LNCaP clone FGC (cell line): ENCODE data around the gene VPS26C.
"Not testable (repeated sequence)": the region's sequence is repeated elsewhere in the genome, so short reads cannot be mapped to it uniquely, and the experiment has no call there.

Experiments
- DNase-seq: peaks from one replicate; pipeline ENCODE4 v3.0.0-alpha.2; 2011; ENCODE audit warnings: low read depth
- H3K4me3 ChIP-seq: 2 replicates; pipeline ENCODE4 v1.5.1; 2011; ENCODE audit warnings: mild to moderate bottlenecking, low read depth, low read length, control low read depth
- TF ChIP-seq, protein P1 (sequence below): IDR thresholded peaks from 2 replicates; pipeline ENCODE4 v1.5.1; 2012; ENCODE audit warnings: mild to moderate bottlenecking; ENCODE audit not compliant: control insufficient read depth, insufficient read depth; ENCODE audit errors: extremely low read depth

The VPS26C gene

DNA sequence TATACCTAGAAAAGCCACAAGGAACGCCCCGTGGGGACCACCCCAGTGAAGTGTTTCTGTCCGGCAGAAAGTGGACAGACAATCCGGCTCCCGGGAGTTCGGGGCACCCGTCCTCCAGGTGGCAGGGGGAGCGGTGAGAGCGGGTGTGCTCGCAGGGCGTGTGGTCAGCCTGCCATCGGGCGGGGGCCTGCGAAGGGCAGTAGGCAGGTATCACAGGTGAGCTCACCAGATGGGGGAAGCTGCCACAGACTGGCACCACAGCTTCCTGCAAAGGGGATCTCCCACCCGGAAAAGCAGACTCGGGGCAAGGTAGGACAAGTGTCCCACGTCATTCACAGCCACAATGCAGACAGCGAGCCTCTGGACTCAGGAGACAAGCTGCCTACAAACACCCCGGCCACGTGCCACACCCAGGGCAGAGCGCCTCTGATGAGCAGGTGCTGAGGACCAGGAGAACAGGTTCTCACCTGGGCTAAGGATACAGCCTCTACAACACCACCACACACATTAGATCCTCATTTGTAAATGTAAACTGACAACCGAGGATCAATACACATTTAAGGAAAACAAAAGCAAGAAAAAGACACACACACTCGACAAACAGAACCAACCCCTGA, 36.4 kb downstream of the VPS26C start:
- TF ChIP-seq, protein P1, sequence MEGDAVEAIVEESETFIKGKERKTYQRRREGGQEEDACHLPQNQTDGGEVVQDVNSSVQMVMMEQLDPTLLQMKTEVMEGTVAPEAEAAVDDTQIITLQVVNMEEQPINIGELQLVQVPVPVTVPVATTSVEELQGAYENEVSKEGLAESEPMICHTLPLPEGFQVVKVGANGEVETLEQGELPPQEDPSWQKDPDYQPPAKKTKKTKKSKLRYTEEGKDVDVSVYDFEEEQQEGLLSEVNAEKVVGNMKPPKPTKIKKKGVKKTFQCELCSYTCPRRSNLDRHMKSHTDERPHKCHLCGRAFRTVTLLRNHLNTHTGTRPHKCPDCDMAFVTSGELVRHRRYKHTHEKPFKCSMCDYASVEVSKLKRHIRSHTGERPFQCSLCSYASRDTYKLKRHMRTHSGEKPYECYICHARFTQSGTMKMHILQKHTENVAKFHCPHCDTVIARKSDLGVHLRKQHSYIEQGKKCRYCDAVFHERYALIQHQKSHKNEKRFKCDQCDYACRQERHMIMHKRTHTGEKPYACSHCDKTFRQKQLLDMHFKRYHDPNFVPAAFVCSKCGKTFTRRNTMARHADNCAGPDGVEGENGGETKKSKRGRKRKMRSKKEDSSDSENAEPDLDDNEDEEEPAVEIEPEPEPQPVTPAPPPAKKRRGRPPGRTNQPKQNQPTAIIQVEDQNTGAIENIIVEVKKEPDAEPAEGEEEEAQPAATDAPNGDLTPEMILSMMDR, result no peak
- H3K4me3 ChIP-seq, result no peak overlapping the region
- DNase-seq, result no peak

DNA sequence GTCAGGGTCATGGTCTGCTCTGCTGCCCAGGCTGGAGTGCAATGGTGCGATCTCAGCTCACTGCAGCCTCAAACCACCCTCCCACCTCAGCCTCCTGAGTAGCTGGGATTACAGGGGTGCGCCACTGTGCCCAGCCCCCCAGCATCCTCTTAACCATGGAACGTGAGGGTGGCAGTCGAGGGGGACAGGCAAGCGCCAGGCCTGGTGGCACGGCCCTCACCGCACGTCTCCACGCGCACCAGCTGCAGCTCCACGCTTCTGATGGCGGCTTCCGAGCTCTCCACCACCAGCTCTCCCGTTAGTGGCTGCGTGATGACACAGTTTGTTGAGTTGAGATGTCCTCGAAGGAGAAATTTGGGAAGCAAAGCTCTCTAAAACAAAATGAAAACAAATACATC, 39.1 kb downstream of the VPS26C start:
- TF ChIP-seq, protein P1, result no peak
- no peak for DNase-seq
- no peak overlapping the region for H3K4me3 ChIP-seq

DNA sequence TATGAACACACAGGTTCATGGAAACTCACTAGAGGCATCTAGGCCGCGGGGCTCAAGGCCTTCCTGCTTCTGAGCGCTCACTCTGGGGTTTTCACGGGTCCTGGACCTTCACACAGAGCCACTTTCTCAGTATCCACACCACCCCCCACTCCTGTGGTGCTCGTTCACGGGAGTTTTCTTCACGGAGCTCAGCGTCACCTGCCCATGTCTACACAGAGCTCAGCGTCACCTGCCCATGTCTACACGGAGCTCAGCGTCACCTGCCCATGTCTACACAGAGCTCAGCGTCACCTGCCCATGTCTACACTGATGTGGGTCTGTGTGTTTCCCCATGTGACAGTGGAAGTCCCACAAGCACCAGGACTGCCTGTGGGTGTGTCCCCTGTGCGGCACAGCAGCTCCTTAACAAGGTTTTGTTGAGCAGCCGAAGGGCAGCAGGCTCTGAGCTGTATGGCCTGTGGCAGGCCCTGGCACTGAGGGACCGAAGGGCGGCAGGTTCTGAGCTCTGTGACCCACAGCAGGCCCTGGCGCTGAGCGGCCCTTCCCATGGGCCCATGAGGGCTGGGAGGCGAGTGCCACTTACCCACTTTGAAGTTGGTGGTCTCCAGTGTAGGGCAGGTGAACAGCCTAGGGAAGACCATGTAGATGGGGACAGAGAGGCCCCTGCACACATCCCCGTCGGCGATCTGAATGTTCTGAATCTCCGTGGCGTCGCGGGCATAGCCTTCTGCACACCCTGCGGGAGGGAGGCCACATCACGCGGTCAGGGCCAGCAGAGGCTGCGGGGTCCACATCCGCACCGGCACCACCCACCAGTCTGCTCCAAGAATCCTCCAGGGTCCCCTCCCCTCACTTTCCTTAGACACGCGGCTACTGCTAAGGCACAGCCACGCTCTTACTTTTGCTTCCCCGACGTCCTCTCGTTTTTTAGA, 39.8 kb downstream of the VPS26C start:
- no peak for DNase-seq
- no peak overlapping the region for H3K4me3 ChIP-seq
- TF ChIP-seq, protein P1, result no peak

GRCh38 chr21:37226041-37226920, 40.9 kb downstream of the VPS26C start:
- TF ChIP-seq, protein P1, result no peak
- DNase-seq, result no peak
- no peak overlapping the region for H3K4me3 ChIP-seq

DNA sequence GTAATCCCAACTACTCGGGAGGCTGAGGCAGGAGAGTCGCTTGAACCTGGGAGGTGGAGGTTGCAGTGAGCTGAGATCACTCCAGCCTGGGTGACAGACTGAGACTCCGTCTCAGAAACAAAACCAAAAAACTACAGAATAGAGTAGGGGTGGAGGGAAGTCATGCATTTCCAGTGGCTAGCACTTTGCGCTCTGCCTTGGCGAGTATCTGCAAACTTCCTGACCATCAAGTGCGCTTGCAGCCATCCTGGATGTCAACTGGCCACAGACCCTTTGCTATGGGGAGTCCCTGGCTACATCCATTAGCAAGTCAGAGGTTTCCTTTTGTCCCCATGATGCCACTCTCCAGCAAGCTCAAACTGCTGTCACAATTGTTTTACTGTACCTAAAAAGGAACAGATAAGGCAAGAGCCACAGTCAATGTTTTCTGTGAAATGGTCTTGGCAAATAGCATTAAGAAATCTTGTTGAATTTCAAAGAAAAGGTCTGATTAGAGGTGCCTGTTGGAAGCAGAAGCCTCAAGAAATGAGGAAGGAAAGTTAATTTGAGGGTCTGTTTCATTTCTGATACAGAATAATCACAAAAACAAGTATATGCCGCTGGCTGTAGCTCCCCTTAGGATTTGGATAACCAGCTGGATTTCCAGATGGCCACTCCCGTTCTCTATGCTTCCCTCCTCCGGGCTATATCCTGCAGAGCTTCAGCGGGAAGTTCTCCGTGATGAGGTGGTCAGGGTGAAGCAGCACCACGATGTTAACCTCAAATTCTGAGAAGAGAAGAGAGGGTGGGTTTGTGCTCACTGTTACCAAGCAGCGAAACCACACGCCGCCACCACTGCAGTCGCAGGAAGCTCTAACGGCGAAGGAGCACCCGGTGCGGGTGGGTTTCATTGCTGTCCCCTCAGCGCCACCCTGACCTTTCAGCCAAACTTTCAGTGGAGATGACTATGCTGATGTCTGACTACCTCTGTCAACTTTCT, 42.0 kb downstream of the VPS26C start:
- H3K4me3 ChIP-seq, result no peak overlapping the region
- DNase-seq, result no peak
- TF ChIP-seq, protein P1, result no peak

DNA sequence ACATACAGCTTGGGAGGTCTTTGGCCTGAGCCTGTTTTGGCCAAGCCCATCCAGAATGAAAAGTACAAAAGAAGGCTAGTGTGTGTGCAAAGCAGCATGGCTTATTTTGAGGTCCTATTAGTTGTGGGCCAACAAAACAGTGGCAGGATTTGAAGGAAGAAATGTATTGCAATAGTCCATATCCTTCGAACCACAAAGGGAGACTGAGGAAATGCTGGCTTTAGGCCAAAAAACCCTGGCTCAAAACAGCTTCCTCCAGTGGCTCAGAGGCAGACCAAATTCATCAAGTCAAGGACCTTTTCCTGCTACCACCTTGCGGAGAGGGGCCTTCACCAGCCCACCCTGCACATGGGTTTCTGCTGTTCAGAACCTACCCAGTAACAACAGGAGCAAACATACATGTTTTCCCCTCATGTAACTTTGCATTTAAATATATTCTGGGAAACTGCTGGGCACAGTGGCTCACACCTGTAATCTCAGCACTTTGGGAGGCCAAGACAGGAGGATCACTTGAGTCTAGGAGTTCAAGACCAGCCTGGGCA, 43.3 kb downstream of the VPS26C start:
- TF ChIP-seq, protein P1, result no peak
- no peak for DNase-seq
- no peak overlapping the region for H3K4me3 ChIP-seq

GRCh38 chr21:37222248-37222647, 44.9 kb downstream of the VPS26C start:
- not testable (repeated sequence) for H3K4me3 ChIP-seq, DNase-seq
